Measurements from ENCODE around the gene NDST1.

Gene NDST1

GRCh38 chr5:150590979-150591695 lies 83.2 kb downstream of the NDST1 start:
- DNase-seq: no peak

GRCh38 chr5:150593593-150593992 lies 85.7 kb downstream of the NDST1 start:
- DNase-seq: no peak

GRCh38 chr5:150593996-150594395 lies 86.1 kb downstream of the NDST1 start:
- no peak for DNase-seq

- no peak for DNase-seq
Measured at GRCh38 chr5:150595466-150596031, 87.6 kb downstream of the NDST1 start.

- DNase-seq: no peak
Measured at GRCh38 chr5:150596313-150596712, 88.4 kb downstream of the NDST1 start.

- peak; percentile 15 to 18 for DNase-seq
Measured at GRCh38 chr5:150596826-150597225, 88.9 kb downstream of the NDST1 start.

DNA sequence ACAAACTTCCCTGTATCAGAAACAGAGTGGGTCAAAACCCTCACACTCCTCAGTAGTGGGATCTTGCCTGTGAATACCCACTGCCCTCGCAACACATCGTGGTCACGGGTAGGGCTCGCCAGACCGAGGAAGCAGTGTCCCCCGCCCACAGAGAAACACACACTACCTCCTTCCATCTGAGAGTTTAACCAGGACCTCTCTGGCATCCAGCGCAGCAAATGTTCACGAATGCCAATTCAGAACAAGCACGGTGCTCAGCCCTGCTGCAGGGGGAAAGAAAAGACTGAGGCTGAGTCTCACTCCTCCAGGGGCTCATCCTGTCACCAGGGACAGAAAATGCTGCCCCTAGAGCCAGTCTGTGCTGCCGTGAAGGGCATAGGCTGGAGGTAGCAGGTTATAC lies 90.1 kb downstream of the NDST1 start:
- DNase-seq: no peak

DNA sequence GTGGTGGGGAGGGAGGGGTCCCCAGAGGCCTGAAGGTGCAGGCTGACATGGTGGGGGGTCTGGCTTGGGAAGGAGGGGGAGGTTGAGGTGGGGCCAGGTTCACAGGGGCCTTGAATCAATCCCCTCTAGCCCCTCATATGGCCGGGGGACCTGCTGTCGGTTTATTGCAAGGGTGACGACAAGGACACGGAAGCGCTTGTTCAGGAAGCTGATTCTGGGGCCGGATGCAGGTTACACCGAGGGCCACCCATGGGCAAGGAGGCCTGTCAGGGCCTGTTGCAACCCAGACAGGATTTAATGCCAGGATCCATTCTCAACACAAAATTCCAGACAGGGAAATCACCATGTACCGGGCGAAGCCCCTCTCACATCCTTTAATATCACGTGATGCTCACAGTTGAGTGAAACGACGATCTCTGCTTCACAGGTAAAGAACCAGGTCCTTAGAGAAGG lies 90.9 kb downstream of the NDST1 start:
- no peak for DNase-seq

DNA sequence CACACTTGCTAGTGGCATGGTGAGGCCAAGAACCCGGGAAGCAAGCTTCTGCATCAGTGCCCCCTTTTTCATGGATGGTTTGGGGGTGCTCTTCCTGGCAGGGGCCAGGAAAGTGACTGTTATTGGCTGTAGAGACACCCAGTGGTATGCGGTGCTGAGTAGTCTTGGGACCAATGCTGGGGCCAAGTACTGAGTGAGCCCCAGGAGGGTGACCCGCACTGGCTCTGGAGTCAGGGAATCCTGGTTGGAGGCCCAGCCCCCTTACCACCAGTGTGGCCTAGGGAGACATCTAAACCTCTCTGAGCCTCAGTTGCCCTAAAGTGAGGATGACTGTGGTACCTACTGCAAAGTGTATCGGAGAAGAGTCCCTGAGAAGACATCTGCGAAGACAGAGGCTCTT lies 91.3 kb downstream of the NDST1 start:
- DNase-seq: no peak

- no peak for DNase-seq
Measured at GRCh38 chr5:150599917-150600511, 92.1 kb downstream of the NDST1 start.

DNA sequence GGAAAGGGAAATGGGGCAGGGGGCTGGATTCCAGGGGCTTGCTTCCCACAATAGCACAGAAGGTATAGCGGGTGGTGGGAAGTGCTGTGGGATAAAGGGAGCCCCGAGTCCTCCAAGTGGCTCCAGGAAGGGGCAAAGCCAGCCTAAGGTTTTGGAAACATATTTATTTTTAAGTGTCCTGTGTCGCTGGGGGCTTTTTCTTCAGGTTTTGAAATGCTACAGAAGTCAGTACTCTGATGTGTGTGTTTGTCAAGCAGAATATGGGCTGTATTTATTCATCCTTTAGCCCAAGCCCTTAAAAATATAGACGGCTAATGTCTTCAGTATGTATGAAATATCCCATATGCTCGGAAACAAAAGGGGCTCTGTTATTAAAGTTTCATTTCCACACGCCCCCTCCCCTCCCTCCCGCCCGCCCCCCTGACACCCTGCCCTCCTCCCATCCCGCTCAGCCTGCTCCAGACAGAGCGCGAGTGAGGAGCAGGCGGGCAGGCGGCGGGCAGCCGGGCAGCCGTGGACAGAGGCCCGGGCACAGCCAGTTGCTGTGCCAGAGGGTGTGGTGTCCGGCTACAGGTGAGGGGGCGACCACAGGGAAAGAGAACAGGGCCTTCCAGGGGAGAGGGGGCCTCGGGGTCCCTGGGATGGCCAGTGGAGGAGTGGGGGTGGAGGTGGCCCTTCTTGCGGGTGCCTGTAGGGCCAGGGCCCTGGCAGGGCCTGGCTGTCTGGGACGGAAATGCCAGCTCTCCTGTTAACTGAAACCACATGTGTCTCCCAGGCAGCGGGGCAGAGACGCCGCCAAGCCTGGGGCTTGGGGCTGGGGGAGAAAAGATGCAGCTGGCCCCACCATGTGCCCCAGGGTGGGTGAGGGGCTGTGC lies 92.9 kb downstream of the NDST1 start:
- no peak for DNase-seq

DNA sequence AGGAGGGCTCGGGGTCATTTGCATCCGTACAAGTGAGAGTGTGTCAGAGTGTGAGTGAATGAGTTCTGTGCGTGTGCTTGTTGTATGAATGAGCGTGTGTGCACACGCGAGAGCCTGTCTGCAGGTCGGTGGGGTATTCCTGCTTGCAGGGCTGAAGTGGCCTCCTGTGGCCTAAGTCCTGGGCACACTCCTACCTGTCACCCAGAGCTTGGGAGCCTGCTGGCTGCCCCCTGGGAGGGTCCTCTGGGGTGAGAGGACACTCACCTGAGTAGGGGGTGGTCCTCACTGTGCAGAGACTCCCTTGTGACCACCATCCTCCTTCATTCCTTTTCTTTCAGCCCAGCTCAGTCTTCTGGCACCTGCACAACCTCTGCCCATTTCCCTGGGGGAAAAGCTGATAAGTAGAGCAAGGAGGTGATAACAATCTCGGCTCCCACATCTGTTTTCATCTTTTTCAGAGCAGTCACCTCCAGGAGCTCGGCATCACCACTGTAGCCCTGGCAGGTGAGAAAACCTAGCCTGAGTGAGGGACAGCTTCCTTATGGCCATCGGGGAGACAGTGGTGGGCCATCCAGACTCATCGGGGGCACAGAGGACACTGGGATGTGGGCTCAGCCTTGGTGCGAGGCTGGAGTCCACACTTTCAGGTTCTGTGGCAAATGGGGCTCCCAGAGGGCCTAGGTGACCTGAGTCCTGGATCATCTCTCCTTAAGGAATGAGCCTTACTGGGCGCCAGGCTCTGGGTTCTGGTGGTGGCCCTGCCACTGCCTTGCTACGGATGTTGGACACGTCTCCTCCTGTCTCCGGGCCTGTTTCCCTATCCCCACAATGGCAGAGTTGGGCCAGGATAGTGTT lies 93.8 kb downstream of the NDST1 start:
- DNase-seq: no peak

GRCh38 chr5:150603052-150603451 lies 95.1 kb downstream of the NDST1 start:
- no peak for DNase-seq

DNA sequence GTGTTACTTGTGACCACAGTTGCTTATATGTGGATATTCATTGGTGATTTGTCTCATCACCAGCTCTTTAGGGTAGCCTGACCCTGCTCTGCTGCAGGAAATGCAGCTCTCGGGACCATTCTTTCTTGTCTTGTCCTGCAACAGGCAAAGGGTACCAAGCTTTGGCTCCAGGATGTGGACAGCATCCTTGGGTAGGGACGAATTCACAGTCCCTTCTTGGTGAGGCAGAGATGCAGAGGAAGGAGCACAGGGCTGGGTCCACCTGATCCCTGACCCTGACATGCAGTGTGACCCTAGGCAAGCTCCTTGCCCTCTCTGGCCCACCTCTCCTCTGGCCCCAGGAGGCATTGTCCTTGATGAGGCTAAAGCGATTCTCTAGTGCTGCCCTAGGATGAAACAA lies 95.6 kb downstream of the NDST1 start:
- DNase-seq: no peak

- DNase-seq: no peak
Measured at GRCh38 chr5:150604010-150604409, 96.1 kb downstream of the NDST1 start.

DNA sequence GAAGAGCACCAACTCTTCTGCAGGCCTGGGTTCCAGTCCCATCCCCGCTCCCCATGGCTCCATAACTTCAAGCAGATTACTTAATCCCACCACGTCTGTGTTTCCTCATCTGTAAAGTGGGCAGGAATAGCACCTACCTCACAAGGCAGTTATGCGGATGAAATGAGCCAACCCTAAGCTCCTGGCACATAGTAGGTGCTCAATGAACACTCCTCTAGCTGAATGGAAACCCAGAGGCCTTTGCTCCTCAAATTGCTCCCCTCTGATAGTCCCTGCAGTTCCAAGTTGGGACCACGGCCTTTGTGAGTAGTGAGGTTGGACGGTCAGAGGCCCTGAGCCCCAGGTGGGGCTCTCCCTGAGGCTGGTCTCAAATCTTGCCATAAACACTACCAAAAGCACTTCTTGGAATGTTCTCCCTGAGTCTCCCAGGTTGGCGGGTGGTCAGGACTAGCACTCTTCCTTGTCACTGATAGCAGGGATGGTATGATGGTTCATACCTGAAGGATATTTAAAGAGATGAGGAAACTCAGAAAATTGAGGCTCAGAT lies 97.0 kb downstream of the NDST1 start:
- no peak for DNase-seq

DNA sequence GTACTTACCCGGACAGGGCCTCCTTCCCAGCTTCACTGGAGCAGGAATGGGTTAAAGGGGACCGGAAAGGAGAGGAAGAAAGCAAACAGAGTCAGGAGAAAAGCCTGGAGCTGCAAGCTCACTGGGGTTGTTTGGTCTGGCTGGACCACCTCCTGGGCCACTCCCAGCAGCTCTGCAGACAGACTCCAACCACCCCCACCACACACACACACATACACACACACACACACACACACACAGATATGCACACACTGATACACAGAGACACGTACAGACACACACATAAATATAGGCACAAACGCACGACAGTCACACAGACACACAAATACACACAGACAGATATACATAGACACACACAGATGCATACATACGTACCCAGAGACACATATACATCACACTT lies 97.6 kb downstream of the NDST1 start:
- no peak for DNase-seq

- DNase-seq: no peak
Measured at GRCh38 chr5:150606476-150606875, 98.5 kb downstream of the NDST1 start.

- no peak for DNase-seq
Measured at GRCh38 chr5:150607105-150607504, 99.2 kb downstream of the NDST1 start.

Measured in Kasumi-1 (cell line).